CD4-positive, alpha-beta memory T cell (primary cell): ENCODE results near the gene ACAT2. TPM values are rescaled to one million over a fixed set of nuclear protein-coding genes. Genes with fewer than 3 reads are reported as not detected.

Experiments used
- CTCF ChIA-PET: fragments of 350-600 bp; sonication (Branson Sonifier 250); formaldehyde crosslinking; loops from one replicate; lab custom pipeline; 2021; ENCODE audit warnings: inconsistent platforms; ENCODE audit not compliant: partially characterized antibody; lab: Charles Lee
- POLR2A ChIA-PET: fragments of 350-600 bp; sonication (Branson Sonifier 250); formaldehyde crosslinking; loops from one replicate; lab custom pipeline; 2021; ENCODE audit not compliant: partially characterized antibody; lab: Charles Lee
- DNase-seq, 5 donors: peaks; one replicate each; pipeline versions ENCODE4 v3.0.0 to v3.0.0-alpha.2; 2020 to 2022; ENCODE audit warnings: mixed read lengths in 1 of 5
- H3K27ac ChIP-seq: one replicate; pipeline ENCODE4 v1.7.0; 2013; ENCODE audit warnings: low read depth, low read length
- H3K27me3 ChIP-seq: 2 replicates; pipeline ENCODE4 v1.7.0; 2013; ENCODE audit warnings: mild to moderate bottlenecking, low read length, moderate library complexity; ENCODE audit not compliant: insufficient read depth
- H3K36me3 ChIP-seq: 2 replicates; pipeline ENCODE4 v1.7.0; 2013; ENCODE audit warnings: mild to moderate bottlenecking, low read length, moderate library complexity; ENCODE audit not compliant: insufficient read depth
- H3K4me1 ChIP-seq: 2 replicates; pipeline ENCODE4 v1.7.0; 2013; ENCODE audit warnings: mild to moderate bottlenecking, low read length, moderate library complexity; ENCODE audit not compliant: insufficient read depth
- H3K4me3 ChIP-seq, 2 donors: one replicate each; pipeline ENCODE4 v1.7.0; 2013; ENCODE audit warnings: low read length in 2 of 2, mild to moderate bottlenecking in 1 of 2
- H3K9me3 ChIP-seq, 2 donors: one replicate each; pipeline ENCODE4 v1.7.0; 2013; ENCODE audit warnings: low read length in 2 of 2, control low read depth in 1 of 2; ENCODE audit not compliant: control insufficient read depth in 1 of 2
- H3K27ac Mint-ChIP-seq, 7 donors: one replicate each; pipeline ENCODE4 v1.8.0; 2020 to 2021; ENCODE audit warnings: mixed read lengths in 7 of 7, mild to moderate bottlenecking in 6 of 7, inconsistent platforms in 3 of 7, moderate library complexity in 3 of 7
- H3K27me3 Mint-ChIP-seq, 2 donors: one replicate each; pipeline ENCODE4 v1.8.0; 2020 to 2021; ENCODE audit warnings: mixed read lengths in 2 of 2
- H3K36me3 Mint-ChIP-seq, 2 donors: one replicate each; pipeline ENCODE4 v1.8.0; 2020 to 2021; ENCODE audit warnings: mixed read lengths in 2 of 2, inconsistent platforms in 1 of 2, mild to moderate bottlenecking in 1 of 2
- H3K4me1 Mint-ChIP-seq, 4 donors: one replicate each; pipeline ENCODE4 v1.8.0; 2020 to 2021; ENCODE audit warnings: mixed read lengths in 4 of 4, mild to moderate bottlenecking in 1 of 4
- H3K4me3 Mint-ChIP-seq, 8 donors: one replicate each; pipeline ENCODE4 v1.8.0; 2020 to 2021; ENCODE audit warnings: mixed read lengths in 8 of 8, mild to moderate bottlenecking in 7 of 8, moderate library complexity in 6 of 8, inconsistent platforms in 3 of 8
- H3K9me3 Mint-ChIP-seq, 8 donors: one replicate each; pipeline ENCODE4 v1.8.0; 2020 to 2021; ENCODE audit warnings: mixed read lengths in 8 of 8, mild to moderate bottlenecking in 5 of 8, inconsistent platforms in 3 of 8, moderate library complexity in 1 of 8
- intact Hi-C: fragments of 100-400 bp; cut with micrococcal nuclease; formaldehyde crosslinking; loops from one replicate; pipeline ENCODE4 v1.15.1; 2023
- polyA plus RNA-seq, 2 donors: library from polyadenylated mRNA; unstranded; fragments of 300-500 nt; fragmentation: Illumina TruSeq; gene quantifications; one replicate each; pipeline ENCODE4 v1.2.3, GENCODE V29; 2021
- total RNA-seq, 2 experiments: library from RNA; stranded (reverse); gene quantifications; one replicate each; pipeline ENCODE4 v1.2.3, GENCODE V29; 2021

The ACAT2 gene
- total and polyA plus RNA-seq, 4 experiments from 2014 or later, result 30.5 to 53.2 (median 37.2) TPM

- peaks cover under 1% of the 10 kb centered on the region for H3K36me3 ChIP-seq
- no peaks in the 10 kb centered on the region for H3K9me3 Mint-ChIP-seq
- CTCF ChIA-PET, result no interaction called here
- H3K4me3 ChIP-seq, result no peak overlapping the region
- no peak overlapping the region for H3K27ac Mint-ChIP-seq
- intact Hi-C loops, result no loop called here
- H3K9me3 ChIP-seq, result no peaks in the 10 kb centered on the region
- H3K4me1 Mint-ChIP-seq, result no peaks in the 10 kb centered on the region
- H3K27me3 ChIP-seq, result no peaks in the 10 kb centered on the region
- no peaks in the 10 kb centered on the region for H3K4me1 ChIP-seq
- H3K36me3 Mint-ChIP-seq, result peaks cover 6 to 7% of the 10 kb centered on the region in 2 donors
- H3K27ac ChIP-seq, result no peak overlapping the region
- POLR2A ChIA-PET, result no interaction called here
- H3K27me3 Mint-ChIP-seq, result no peaks in the 10 kb centered on the region
- H3K4me3 Mint-ChIP-seq, result no peak overlapping the region
- no peak for DNase-seq
Measured at GRCh38 chr6:159804504-159804903, 42.7 kb downstream of the ACAT2 start.

GRCh38 chr6:159805440-159806020 lies 43.7 kb downstream of the ACAT2 start:
- no peaks in the 10 kb centered on the region for H3K27me3 ChIP-seq
- H3K36me3 Mint-ChIP-seq, result peaks cover 2 to 3% of the 10 kb centered on the region in 2 donors
- no peak for DNase-seq
- no peaks in the 10 kb centered on the region for H3K4me1 Mint-ChIP-seq
- H3K27ac ChIP-seq, result no peak overlapping the region
- intact Hi-C loops, result no loop called here
- no peaks in the 10 kb centered on the region for H3K4me1 ChIP-seq
- no peak overlapping the region for H3K27ac Mint-ChIP-seq
- no peaks in the 10 kb centered on the region for H3K9me3 Mint-ChIP-seq
- no peak overlapping the region for H3K4me3 Mint-ChIP-seq
- no peaks in the 10 kb centered on the region for H3K9me3 ChIP-seq
- no peak overlapping the region for H3K4me3 ChIP-seq
- POLR2A ChIA-PET, result interaction anchor here (1.2 kb wide), 1 partner anchor 15 kb away, joined by 4 read pairs; the partner anchor contains the start of gene MRPL18
- H3K36me3 ChIP-seq, result no peaks in the 10 kb centered on the region
- no peaks in the 10 kb centered on the region for H3K27me3 Mint-ChIP-seq
- CTCF ChIA-PET, result interaction anchor here (0.6 kb wide), 1 partner anchor 85 kb away, joined by 3 read pairs; no protein-coding TSS in a partner anchor

GRCh38 chr6:159806021-159806458 lies 44.2 kb downstream of the ACAT2 start:
- Mint-ChIP-seq H3K27me3 (no peaks in the 10 kb centered on the region), H3K4me1 (no peaks in the 10 kb centered on the region), H3K36me3 (peaks cover 2 to 3% of the 10 kb centered on the region in 2 donors), H3K9me3 (no peaks in the 10 kb centered on the region), H3K27ac (no peak overlapping the region), H3K4me3 (no peak overlapping the region)
- no peak for DNase-seq
- Histone ChIP-seq H3K4me3 (no peak overlapping the region), H3K27ac (no peak overlapping the region), H3K4me1 (no peaks in the 10 kb centered on the region), H3K36me3 (no peaks in the 10 kb centered on the region), H3K9me3 (no peaks in the 10 kb centered on the region), H3K27me3 (no peaks in the 10 kb centered on the region)
- ChIA-PET CTCF (no interaction called here), POLR2A (interaction anchor here (1.2 kb wide), 1 partner anchor 15 kb away, joined by 4 read pairs; the partner anchor contains the start of gene MRPL18)
- intact Hi-C loops, result no loop called here

GRCh38 chr6:159807150-159807858 lies 45.5 kb downstream of the ACAT2 start:
- ChIA-PET CTCF (no interaction called here), POLR2A (interaction anchor here (1.2 kb wide), 1 partner anchor 17 kb away, joined by 3 read pairs; no protein-coding TSS in a partner anchor)
- Histone ChIP-seq H3K27me3 (no peaks in the 10 kb centered on the region), H3K36me3 (no peaks in the 10 kb centered on the region), H3K4me1 (no peaks in the 10 kb centered on the region), H3K9me3 (no peaks in the 10 kb centered on the region), H3K27ac (no peak overlapping the region), H3K4me3 (no peak overlapping the region)
- Mint-ChIP-seq H3K27me3 (no peaks in the 10 kb centered on the region), H3K36me3 (peaks cover 2 to 3% of the 10 kb centered on the region in 2 donors), H3K27ac (no peak overlapping the region), H3K9me3 (no peaks in the 10 kb centered on the region), H3K4me3 (no peak overlapping the region), H3K4me1 (no peaks in the 10 kb centered on the region)
- intact Hi-C loops, result no loop called here
- no peak for DNase-seq

GRCh38 chr6:159808647-159809046 lies 46.8 kb downstream of the ACAT2 start:
- ChIA-PET POLR2A (interaction anchor here (0.6 kb wide), 1 partner anchor 637 kb away, joined by 3 read pairs; no protein-coding TSS in a partner anchor), CTCF (no interaction called here)
- Mint-ChIP-seq H3K36me3 (peaks cover 0 to 3% of the 10 kb centered on the region in 2 donors), H3K4me3 (no peak overlapping the region), H3K27ac (no peak overlapping the region), H3K9me3 (no peaks in the 10 kb centered on the region), H3K27me3 (no peaks in the 10 kb centered on the region), H3K4me1 (no peaks in the 10 kb centered on the region)
- H3K27ac ChIP-seq, result no peak overlapping the region
- DNase-seq, result no peak
- no peaks in the 10 kb centered on the region for H3K27me3 ChIP-seq
- intact Hi-C loops, result no loop called here
- no peak overlapping the region for H3K4me3 ChIP-seq
- H3K36me3 ChIP-seq, result no peaks in the 10 kb centered on the region
- H3K9me3 ChIP-seq, result no peaks in the 10 kb centered on the region
- H3K4me1 ChIP-seq, result no peaks in the 10 kb centered on the region

GRCh38 chr6:159809149-159809548 lies 47.3 kb downstream of the ACAT2 start:
- peak overlapping the region in 1 of 7 donors; percentile 36 for H3K27ac Mint-ChIP-seq
- intact Hi-C loops, result no loop called here
- Histone ChIP-seq H3K36me3 (no peaks in the 10 kb centered on the region), H3K27ac (no peak overlapping the region), H3K27me3 (no peaks in the 10 kb centered on the region), H3K4me1 (no peaks in the 10 kb centered on the region), H3K9me3 (no peaks in the 10 kb centered on the region), H3K4me3 (no peak overlapping the region)
- no peak overlapping the region for H3K4me3 Mint-ChIP-seq
- no peaks in the 10 kb centered on the region for H3K4me1 Mint-ChIP-seq
- CTCF ChIA-PET, result no interaction called here
- no peak for DNase-seq
- H3K36me3 Mint-ChIP-seq, result peaks cover 0 to 3% of the 10 kb centered on the region in 2 donors
- H3K9me3 Mint-ChIP-seq, result no peaks in the 10 kb centered on the region
- POLR2A ChIA-PET, result interaction anchor here (0.6 kb wide), 1 partner anchor 637 kb away, joined by 3 read pairs; no protein-coding TSS in a partner anchor
- no peaks in the 10 kb centered on the region for H3K27me3 Mint-ChIP-seq

- H3K36me3 ChIP-seq, result no peaks in the 10 kb centered on the region
- Mint-ChIP-seq H3K4me3 (no peak overlapping the region), H3K9me3 (no peaks in the 10 kb centered on the region), H3K27me3 (no peaks in the 10 kb centered on the region), H3K36me3 (no peaks in the 10 kb centered on the region), H3K4me1 (no peaks in the 10 kb centered on the region), H3K27ac (no peak overlapping the region)
- no peak overlapping the region for H3K27ac ChIP-seq
- H3K4me3 ChIP-seq, result no peak overlapping the region
- DNase-seq, result no peak
- no peaks in the 10 kb centered on the region for H3K9me3 ChIP-seq
- POLR2A ChIA-PET, result no interaction called here
- H3K27me3 ChIP-seq, result no peaks in the 10 kb centered on the region
- H3K4me1 ChIP-seq, result no peaks in the 10 kb centered on the region
- CTCF ChIA-PET, result no interaction called here
- intact Hi-C loops, result no loop called here
Measured at GRCh38 chr6:159813781-159814180, 51.9 kb downstream of the ACAT2 start.
